Measurements from ENCODE around the gene GNG10. TPM values are rescaled to one million over a fixed set of nuclear protein-coding genes. Genes with fewer than 3 reads are reported as not detected.
"Not testable (repeated sequence)": the region's sequence is repeated elsewhere in the genome, so short reads cannot be mapped to it uniquely, and the experiment has no call there.

The GNG10 gene
- total RNA-seq, 4 donors from 2014 or later = 32.8 to 89.0 (median 69.3) TPM

- H3K9me3 ChIP-seq = no peaks in the 10 kb centered on the region
- H3K27me3 ChIP-seq = no peaks in the 10 kb centered on the region
- intact Hi-C loops (cut with DNase I; ENCODE audit: low total_unique reads) = no loop called here
- H3K4me3 ChIP-seq = peak overlapping the region; percentile 42 to 90
- peaks cover 0 to 3% of the 10 kb centered on the region in 2 donors for H3K4me1 ChIP-seq
- TF ChIP-seq, protein P1, sequence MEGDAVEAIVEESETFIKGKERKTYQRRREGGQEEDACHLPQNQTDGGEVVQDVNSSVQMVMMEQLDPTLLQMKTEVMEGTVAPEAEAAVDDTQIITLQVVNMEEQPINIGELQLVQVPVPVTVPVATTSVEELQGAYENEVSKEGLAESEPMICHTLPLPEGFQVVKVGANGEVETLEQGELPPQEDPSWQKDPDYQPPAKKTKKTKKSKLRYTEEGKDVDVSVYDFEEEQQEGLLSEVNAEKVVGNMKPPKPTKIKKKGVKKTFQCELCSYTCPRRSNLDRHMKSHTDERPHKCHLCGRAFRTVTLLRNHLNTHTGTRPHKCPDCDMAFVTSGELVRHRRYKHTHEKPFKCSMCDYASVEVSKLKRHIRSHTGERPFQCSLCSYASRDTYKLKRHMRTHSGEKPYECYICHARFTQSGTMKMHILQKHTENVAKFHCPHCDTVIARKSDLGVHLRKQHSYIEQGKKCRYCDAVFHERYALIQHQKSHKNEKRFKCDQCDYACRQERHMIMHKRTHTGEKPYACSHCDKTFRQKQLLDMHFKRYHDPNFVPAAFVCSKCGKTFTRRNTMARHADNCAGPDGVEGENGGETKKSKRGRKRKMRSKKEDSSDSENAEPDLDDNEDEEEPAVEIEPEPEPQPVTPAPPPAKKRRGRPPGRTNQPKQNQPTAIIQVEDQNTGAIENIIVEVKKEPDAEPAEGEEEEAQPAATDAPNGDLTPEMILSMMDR (IDR thresholded peaks at IDR 0.05) = no peak
- TF ChIP-seq POLR2A (IDR thresholded peaks at IDR 0.05) = no peak
- H3K27ac ChIP-seq = peak overlapping the region; percentile 80 to 83
- DNase-seq = no peak
- H3K36me3 ChIP-seq = no peaks in the 10 kb centered on the region
Observed at GRCh38 chr9:111662576-111663300, 1.3 kb downstream of the GNG10 start.

GRCh38 chr9:111663301-111663823 lies 2.0 kb downstream of the GNG10 start:
- DNase-seq = no peak
- Histone ChIP-seq H3K27ac (peak overlapping the region in 1 of 2 donors; percentile 80), H3K4me3 (no peak overlapping the region), H3K36me3 (no peaks in the 10 kb centered on the region), H3K4me1 (peaks cover 0 to 3% of the 10 kb centered on the region in 2 donors), H3K27me3 (no peaks in the 10 kb centered on the region), H3K9me3 (no peaks in the 10 kb centered on the region)
- no peak for TF ChIP-seq POLR2A (IDR thresholded peaks at IDR 0.05)
- TF ChIP-seq, protein P1 (IDR thresholded peaks at IDR 0.05) = no peak
- intact Hi-C loops (cut with DNase I; ENCODE audit: low total_unique reads) = no loop called here

DNA sequence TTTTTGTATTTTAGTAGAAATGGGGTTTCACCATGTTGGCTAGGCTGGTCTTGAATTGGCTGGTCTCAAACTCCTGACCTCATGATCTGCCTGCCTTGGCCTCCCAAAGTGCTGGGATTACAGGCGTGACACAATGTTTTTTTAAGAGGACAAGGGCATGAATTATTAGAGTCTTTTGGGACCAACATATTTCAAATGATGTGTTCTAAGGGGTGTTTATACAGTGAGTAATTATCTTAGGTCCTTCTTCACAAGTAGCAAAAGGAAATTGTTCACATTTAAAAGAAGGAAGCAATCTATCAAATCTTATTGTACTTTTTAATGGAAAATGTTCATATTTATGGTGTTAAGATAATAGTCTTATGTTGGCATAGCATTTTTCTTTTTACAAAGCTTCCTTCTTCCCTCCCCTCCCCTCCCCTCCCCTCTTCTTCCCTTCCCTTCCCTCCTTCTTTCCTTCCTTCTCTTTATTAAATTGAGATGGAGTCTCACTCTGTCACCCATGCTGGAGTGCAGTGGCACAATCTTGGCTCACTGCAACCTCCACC lies 6.7 kb downstream of the GNG10 start:
- Histone ChIP-seq H3K4me1 (peaks cover 0 to 3% of the 10 kb centered on the region in 2 donors), H3K27me3 (no peaks in the 10 kb centered on the region), H3K36me3 (no peaks in the 10 kb centered on the region), H3K9me3 (no peaks in the 10 kb centered on the region), H3K27ac (no peak overlapping the region), H3K4me3 (no peak overlapping the region)
- intact Hi-C loops (cut with DNase I; ENCODE audit: low total_unique reads) = no loop called here
- TF ChIP-seq, protein P1 (IDR thresholded peaks at IDR 0.05) = no peak
- TF ChIP-seq POLR2A (IDR thresholded peaks at IDR 0.05) = no peak
- no peak for DNase-seq

DNA sequence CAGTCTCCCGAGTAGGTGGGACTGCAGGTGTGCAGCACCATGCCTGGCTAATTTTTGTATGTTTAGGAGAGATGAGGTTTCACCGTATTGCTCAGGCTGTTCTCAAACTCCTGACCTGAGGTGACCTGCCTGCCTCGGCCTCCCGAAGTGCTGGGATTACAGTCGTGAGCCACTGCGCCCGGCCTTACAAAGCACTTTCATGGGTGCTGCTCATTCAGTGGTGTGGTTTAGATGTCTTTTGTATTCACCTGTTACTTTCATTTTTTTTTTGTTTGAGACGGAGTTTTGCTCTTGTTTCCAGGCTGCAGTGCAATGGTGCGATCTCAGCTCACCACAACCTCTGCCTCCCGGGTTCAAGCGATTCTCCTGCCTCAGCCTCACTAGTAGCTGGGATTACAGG lies 7.2 kb downstream of the GNG10 start:
- H3K9me3 ChIP-seq; H3K4me3 ChIP-seq; H3K4me1 ChIP-seq; H3K27ac ChIP-seq; intact Hi-C loops (cut with DNase I; ENCODE audit: low total_unique reads); H3K27me3 ChIP-seq; DNase-seq; H3K36me3 ChIP-seq: not testable (repeated sequence)

DNA sequence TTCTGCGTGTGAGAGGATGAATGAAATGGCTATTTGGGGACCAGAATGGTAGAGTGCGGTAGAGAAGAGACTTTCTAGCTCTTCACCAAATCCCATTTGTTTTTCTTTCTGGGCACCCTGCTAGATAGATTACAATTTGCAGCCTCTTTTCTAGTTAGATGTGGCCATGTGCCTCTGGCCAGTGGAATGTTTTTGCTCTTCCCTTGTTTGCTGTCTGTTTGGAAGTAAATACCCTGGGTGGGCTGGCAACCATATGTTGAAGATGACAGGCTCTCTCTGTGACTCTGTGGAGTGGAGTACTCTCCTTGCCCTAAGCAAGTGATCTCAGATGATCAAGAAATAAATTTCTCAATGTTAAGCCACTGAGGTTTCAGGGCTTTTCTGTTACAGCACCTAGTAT lies 12.9 kb downstream of the GNG10 start:
- Histone ChIP-seq H3K27me3 (no peaks in the 10 kb centered on the region), H3K36me3 (no peaks in the 10 kb centered on the region), H3K4me3 (no peak overlapping the region), H3K27ac (no peak overlapping the region), H3K4me1 (no peaks in the 10 kb centered on the region), H3K9me3 (no peaks in the 10 kb centered on the region)
- DNase-seq = no peak
- intact Hi-C loops (cut with DNase I; ENCODE audit: low total_unique reads) = no loop called here
- no peak for TF ChIP-seq POLR2A (IDR thresholded peaks at IDR 0.05)
- TF ChIP-seq, protein P1 (IDR thresholded peaks at IDR 0.05) = no peak
